NCI-H510A treated with DMSO at 0.1 percent for 48 hours (cell line): ENCODE results near the gene YIF1B.

Source experiments
- DNase-seq: peaks from one replicate; lab custom pipeline; 2025; lab: John Stamatoyannopoulos, UW

The YIF1B gene

DNA sequence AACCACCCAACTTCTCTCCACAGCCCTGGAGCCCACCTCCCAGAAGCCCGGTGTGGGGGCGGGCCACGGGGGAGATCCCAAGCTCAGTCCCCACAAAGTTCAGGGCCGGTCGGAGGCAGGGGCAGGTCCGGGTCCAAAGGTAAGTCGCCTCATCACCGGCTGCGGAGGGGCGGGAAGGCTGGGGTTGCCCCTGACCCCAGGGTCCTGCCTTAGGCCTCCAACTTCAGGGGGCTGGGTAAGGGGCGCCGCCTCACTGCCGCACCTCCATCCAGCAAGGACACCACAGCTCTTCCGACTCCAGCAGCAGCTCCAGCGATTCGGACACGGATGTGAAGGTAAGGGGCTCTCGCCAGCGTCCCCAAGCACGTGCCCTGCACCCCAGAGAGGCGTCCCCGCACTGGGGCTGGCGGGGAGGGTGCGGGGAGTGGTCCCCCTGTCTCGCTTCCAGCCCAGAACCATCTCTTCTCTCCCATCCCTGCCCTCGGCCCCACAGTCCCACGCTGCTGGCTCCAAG lies 11.3 kb downstream of the YIF1B start:
- no peak for DNase-seq

DNA sequence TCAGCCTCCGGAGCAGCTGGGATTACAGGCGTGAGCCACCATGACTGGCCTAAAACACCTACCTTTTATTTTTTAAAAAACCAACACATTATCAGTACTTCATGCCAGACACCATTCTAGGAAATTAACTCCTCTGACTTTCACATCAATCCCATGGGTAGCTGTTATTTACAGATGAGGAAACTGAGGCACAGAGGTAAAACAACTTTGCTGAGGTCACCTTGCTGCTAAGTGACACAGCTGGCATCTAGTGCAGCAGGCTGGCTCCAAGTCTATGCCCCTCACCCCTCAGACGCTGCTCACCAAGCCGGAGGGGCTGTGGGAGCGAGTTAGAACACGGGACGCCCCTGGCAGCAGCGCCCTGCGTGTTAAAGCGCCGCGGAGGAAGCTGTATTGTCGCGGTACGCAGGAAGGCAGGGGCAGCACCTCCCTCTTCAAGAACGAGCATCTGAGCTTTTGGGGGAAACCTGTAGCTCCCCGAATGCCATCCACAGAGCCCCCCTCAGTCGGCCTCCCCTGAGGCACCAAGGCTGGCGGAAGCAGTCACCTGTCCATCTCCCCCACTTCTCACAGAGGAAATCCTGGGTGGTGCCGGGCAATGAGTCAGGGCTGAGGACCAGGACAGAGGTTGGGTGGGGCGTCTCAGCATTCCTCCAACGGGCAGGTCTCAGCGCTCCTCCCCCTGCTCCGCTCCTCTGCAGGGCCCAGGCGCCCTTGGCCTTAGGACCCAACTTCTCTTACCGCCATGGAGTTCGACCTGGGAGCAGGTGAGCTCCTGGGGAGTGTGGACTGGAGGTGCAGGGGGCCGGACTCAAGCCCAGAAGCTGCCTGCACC lies 12.0 kb downstream of the YIF1B start, which contains the start of gene C19orf33:
Gene C19orf33 (plus strand): TSS at position 735 of the 835 bp plus-strand sequence. CDS start 11 bp downstream, at position 746.
- DNase-seq = no peak

DNA sequence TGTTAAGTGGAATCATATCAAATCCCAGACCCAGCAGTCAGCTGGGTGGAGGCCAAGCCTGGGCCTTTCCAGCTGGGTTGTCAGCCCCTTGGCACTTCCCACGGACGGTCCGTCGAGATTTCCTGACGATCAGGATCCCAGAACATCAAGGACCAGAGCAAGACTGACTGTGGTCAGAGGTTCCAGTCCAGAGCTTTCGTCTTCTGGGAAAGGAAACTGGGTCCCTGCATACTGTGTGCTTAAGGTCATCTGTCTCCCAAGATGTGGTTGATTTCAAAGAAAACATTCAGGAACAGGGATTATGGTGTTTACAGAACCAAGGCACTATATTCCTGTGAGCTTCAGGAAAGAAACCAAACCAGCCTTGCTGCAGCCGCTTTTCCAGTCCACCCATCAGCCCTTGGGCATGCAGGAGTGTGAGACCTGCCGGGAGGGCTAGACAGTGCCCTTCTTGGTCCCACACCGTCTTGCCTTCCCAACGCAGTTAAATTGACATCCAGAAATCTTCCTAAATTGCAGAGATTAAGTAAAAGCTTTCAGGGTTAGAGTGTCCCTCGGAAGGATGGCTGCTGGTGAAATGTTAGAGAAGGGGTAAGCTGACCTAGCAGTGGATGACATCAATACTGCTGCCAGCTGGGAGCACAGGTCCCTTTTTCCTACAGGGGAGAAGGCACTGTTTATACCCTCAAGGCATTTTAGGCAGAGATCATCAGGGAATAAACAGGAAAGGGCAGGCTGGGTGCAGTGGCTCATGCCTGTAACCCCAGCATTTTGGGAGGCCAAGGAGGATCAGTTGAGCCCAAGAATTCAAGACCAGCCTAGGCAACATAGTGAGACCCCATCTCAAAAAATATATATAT lies 16.7 kb downstream of the YIF1B start:
- no peak for DNase-seq

DNA sequence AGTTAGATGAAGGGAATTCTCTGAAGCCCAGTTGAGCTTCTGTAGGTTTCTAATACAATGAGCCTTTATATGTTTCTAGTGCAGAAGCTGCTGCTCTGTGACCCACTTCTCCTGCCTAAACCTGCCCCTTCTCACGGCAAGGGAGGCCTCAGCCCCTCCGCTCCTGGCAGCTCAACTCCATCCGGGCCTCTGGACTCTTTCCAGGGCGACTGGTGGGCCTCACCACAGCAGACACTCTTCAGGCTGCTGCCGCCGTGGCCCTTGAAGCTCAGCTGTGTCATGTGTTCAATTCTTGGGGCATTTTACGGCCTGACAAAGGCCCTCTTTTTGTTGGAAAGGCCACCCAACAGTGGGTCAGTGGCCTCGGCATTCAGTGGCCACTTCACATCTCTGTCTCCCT lies 21.7 kb downstream of the YIF1B start:
- no peak for DNase-seq

DNA sequence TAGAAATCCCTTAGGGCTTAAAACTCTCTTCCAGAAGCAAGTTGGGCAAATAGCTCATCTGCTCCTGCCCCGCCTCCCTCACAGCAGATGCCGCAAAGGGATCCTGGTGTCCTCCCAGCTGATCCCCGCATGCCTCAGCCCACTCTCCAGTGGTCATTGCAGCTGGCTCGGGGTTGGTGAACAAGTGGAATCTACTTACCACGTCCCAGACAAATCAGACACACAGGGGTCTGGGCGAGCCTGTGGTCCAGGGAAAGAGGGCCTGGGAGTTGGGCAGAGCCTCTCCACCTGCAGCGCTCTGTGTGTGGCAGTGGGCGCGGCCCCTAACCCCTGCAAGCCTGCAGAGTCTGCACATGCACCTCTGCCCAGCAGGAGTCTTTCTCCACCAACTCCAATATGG lies 22.5 kb downstream of the YIF1B start:
- DNase-seq = no peak

DNA sequence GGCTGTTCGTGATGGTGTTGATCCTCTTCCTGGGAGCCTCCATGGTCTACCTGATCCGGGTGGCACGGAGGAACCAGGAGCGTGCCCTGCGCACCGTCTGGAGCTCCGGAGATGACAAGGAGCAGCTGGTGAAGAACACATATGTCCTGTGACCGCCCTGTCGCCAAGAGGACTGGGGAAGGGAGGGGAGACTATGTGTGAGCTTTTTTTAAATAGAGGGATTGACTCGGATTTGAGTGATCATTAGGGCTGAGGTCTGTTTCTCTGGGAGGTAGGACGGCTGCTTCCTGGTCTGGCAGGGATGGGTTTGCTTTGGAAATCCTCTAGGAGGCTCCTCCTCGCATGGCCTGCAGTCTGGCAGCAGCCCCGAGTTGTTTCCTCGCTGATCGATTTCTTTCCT lies 23.9 kb downstream of the YIF1B start:
- DNase-seq = no peak

DNA sequence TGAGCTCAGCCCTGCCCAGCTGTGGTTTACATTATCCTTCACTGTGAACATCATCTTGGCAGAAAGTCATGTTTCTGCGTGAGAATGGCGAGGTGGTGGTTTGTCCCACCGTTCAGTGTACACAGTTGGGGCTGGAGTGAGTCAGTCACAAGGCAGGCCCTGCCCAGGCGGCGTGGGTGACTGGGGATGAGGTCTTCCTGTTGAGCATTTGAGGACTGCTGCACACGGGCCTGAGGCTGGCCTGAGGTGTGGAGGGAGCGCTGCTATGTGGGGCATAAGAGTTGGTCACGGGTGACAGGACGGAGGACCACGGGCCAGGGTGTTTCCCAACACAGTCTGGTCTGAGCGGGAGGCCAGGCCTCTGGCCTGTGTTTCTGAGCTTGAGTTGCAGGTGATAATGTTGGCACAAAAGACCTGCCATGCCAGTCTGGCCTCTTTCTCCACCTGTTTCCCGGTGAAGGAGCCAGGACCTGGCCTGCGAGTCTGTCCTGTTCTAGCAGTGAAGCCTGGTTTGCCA lies 25.1 kb downstream of the YIF1B start:
- no peak for DNase-seq

DNA sequence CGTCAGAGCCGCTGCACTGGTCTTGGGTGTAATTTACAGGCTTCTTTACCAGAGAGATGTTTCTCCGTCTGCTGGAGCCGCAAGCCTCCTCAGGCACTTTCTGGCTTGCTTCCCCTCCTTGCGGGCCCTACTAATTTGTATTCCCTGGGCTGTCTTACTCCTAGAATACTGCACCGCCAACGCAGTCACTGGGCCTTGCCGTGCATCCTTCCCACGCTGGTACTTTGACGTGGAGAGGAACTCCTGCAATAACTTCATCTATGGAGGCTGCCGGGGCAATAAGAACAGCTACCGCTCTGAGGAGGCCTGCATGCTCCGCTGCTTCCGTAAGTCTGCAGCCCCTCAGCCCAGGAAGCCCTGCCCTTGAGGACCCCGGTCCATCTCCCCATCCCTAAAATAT lies 25.8 kb downstream of the YIF1B start:
- DNase-seq = no peak

DNA sequence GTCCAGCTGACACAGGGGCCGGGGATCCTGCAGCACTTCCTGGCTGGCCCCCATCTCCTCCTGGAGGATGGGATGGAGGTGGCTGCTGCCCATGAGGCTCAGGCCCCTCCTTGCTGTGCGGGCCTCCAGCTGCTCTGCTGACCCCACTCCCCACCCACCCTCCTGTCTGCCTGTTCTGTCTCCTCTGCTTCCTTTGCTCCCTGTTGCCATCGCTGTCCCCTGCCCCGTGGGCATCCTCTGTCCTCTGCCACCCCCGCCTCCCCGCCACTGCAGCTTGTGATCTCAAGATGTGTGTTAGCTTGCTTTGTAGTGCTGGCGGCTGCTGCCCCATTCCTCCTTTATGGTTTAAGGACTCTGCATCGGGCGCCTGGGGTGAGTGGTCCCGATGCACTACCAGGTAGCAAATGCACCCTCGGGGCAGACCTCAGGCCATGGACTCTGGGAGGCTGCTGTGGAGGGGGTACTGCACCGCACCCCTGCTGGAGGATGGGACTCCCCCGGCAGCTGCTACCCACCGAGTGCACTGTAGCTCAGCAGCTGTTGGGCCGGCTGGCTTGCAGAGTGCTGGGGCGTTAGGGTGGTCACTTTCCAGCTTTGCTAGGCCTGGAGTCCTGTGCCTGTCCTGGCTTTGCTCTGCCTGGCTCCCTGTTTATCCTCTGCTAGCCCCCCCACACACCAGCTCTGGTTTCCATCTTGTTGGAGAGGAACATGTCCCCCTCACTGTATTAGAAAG lies 27.5 kb downstream of the YIF1B start:
- no peak for DNase-seq

DNA sequence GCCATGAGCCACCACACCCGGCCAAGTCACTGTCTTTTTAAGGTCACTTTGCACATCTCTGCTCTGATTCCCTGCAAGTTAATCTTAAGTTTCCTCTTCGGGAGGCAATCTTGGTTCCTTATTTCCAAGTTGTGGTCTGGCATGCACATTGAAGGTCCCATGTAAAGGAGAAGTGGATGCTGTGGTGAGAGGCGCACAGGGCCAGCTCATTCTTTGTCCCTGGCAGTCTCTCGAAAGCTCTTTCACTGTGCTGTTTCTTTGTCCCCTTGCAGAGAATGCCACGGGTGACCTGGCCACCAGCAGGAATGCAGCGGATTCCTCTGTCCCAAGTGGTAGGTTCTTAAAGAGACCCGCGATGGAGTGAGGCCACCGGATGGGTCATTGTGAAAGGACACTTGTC lies 28.1 kb downstream of the YIF1B start:
- no peak for DNase-seq

DNA sequence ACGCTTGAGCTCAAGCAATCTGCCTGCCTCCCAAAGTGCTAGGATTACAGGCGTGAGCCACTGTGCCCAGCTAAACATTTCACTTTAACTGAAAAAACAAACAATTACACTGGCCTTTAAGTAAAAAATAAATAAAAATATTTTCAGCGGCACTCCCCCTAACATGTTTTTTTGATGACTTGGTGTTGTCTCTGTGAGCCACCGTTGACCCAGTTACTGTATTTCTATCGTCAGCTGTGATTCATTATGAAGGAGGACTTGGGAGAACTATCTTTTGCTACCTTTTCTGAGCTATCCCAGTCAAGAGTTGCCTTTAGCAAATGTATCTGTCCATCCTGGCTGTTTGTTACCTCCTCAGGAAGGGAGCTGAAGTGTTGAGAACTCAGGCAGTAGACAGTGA lies 30.2 kb downstream of the YIF1B start:
- DNase-seq = no peak

DNA sequence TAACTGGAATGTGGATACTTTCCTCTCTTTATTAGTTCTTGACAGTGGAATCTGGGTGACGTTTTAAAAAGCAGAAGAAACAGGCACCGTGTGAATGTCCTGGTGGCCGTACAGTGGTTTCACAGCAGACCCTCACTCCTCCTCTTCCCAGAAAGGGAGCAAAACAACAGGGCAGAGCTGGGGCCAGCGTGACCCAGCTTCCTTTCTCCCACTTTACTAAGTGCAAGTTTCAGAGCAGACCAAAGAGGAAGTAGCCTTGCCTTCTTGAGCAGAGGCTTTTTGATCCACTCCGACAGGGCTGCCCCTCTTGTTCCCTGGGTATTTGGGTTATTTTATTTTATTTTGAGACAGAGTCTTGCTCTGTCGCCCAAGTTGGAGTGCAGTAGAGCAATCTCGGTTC lies 31.3 kb downstream of the YIF1B start:
- DNase-seq = no peak

DNA sequence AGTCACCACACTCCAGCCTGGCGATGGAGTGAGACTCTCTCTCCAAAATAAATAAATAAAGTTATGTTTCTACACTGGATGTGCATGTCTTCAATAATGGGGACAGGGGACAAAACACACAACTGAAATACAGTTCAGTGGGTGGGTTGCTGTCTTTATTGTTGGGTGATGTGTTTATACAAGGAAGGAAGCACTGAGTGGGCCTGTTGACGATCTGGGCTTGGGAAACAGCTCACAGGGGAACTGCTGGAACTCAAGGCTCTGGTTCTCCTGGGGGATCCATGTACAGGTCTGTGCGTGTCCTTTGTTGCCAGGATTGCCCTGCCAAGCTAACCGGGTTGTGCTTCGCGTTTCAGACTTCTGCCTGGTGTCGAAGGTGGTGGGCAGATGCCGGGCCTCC lies 32.5 kb downstream of the YIF1B start:
- DNase-seq = no peak

DNA sequence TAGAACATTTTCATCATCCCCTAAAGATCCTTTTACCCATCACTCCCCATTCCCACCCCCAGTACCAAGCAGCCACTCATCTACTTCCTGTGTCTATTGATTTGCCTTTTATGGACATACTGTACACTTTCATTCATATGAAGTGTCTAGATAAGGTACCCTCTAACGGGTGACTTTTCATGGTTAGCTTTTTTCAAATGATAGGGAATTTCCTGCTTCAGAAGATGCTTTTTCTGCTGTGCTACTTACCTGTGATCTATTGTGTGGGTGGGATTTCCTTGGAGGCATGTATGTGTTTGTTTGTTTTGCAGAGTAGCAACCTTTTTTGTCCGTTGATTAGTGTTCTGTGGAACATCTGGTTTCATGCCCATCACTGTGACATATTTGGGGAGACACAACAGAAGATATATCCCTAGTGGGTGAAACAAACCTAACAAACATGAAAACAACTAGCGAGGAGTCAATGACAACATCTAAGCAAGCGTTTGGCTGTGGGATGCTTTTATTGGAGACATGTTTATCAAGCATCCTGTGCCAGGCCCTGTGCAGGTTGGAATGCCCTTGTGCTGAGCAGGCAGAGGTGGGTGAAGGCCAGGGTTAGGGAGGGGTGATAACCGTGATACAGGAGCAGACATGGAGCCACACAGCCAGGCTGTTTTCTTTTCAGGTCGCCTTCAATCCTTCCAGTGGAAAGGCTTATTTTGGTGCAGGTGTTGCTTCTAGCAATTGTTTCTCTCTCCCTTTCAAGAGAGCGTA lies 33.8 kb downstream of the YIF1B start:
- DNase-seq = no peak

DNA sequence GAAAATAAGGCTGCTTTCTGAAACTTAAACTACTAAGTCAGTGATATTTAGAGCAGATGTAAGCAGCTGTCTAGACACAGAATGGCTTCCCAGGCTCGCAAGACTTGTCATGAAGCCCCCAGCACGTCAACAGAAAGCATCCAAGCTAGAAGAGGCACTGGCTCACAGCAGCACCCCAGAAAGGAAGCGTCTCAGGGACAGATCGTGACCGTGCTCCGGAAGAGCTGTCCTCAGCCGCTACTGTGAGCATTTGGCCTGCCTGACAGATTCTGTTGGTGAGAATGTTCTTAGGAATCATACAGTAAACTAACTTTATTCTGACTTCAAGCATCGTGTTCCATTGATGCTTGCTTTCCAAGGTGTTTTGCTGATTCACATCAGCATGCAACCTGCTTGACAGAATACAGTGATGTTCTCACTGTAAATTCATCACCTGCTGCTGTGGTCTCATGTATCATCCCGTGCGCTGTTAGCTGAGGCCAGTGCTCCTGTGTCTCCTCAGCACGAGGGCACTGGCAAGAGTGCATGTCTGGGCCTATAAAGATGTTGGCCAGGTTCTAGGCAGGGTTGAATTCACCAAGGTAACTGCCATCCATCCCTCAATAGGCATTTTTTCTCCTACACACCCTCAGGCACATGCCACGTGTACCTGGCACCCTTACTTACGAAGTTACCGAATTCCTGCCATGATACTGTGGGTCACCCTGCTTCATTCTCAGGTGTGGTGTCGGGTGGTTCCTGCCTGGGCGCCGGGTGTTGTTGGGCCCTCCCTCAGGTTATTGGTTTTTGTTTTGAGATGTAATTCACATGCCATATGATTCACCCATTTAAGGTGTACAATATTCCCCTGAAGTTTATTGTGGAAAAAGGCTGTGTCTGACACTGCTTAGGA lies 35.5 kb downstream of the YIF1B start:
- DNase-seq = no peak

DNA sequence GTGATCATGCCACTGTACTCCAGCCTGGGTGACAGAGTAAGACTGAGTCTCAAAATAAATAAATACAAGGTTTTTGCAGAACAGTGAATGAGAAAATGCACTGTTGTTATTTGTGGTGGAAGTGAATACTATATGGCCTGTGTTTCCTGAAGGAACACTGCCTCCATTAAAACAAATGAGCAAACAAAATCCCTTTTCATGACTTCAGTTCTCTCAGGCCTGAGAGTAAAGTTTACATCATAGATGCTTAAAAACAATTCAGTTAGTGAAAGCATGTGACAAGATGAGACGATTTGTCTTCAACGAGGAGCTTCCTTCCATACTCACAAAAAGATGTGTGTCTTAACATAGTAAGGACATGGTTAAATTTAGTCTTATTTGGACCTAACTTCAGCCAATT lies 37.0 kb downstream of the YIF1B start:
- no peak for DNase-seq

DNA sequence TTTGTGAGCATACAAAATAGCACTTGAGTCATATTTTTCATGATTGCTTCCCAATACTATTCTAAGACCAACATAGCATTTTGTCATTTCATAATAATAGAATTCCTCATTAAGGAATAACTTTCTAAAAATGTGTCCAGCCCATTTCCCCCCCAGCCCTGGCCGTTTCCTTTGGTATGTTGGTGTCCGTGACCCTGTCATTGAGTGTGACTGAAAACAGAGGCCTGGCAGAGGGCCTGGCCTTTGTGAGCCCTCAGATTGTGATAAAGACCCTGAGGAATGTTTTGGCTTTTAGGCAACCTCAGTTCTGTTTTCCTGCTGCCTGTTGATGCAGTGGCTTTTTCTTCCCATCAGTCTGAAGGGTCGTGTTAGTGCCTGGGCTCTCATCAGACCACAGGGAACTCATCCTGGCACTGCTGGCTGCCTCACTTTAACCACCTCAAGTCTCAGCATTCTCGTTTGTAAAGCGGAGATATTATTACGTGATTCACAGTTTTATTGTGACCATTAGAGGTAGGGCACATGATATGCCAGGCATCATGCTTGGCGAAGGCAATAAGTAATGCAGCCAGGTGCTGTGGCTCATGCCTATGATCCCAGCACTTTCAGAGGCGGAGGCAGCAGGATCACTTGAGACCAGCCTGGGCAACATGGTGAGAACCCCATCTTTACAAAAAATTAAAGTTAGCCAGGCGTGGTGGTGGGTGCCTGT lies 37.6 kb downstream of the YIF1B start:
- DNase-seq = no peak

DNA sequence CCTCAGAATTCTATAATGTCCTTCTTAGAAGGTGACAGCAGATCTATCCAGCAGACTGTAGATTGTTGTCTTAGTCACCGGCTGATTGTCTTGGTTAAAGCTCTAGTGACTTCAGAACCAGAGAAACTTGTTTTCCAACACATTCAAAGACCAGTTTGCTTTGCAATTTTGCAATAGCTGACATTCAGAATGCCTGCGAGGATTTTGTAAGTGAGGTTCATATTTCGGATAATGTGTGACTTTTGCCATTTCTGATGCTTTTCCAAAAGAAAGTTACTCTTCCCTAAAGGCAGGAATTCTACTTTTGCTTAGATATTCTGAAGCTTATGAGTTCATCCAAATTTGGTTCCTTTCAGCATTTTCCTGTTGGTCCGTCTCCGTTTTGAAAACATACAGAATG lies 38.2 kb downstream of the YIF1B start:
- no peak for DNase-seq

DNA sequence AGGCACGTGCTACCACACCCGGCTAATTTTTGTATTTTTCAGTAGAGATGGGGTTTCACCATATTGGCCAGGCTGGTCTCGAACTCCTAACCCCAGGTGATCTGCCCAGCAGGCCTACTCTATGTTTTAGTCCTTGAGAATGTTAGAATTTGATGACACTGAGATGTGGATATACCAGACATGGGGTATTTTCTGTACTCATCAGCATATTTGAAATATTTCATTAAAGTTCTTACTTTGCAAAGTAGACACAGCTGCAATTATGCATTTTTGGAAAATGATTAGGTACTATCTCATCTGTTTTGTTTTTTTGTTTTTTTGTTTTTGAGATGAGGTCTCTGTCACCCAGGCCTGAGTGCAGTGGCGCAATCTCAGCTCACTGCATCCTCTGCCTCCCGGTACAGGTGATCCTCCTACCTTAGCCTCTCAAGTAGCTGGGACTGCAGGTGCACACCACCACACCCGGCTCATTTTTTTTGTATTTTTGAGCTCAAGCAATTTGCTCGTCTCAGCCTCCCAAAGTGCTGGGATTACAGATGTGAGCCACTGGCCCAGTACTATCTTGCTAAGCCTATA lies 38.7 kb downstream of the YIF1B start:
- DNase-seq = no peak
